Measurements from ENCODE around the gene TRIM36.

The TRIM36 gene

GRCh38 chr5:115166744-115167393 lies 2.8 kb downstream of the TRIM36 start:
- no peak for DNase-seq (ENCODE audit: low read depth)

DNA sequence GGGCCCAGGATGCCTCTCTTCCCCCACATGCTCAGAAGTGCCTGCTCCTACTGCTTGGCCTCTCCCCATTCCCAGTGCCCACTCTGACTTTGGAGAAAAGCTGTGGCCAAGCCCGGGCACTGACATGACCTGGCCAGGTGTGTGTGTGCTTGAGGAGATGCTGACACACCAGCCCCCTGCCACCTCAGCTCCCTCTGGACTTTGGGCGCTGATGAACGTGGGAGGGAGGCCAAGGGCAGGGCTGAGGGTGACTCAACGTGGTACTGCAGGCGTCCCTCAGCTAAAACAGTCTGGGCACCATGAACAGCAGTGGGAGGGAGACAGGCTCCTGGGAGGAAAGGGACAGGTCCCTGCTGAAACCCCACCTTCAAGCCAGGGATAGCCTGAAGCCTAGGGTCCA lies 3.9 kb downstream of the TRIM36 start:
- no peak for DNase-seq (ENCODE audit: low read depth)

DNA sequence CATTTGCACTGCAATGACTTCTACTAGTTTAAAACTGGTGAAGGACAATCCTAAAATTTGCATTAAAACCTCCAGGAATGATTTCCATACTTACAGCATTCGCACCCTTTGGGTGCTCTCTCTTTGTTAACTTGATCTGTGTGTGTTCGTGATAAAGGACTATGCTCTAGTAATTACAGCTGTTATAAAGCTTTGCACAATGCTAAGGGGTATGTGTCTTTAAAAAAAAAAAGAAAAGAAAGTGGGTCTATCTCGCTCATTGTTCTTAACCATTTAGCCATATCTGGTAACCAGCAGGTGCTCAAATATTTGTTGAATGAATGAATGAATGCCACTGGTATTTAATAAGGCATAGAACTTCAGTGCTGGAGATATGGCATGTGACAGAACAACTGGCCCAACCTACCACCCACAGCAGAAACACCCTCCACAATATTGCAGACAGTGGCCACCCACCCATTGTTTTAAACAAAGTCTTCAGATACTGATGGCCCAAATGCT lies 8.7 kb downstream of the TRIM36 start:
- no peak for DNase-seq (ENCODE audit: low read depth)

GRCh38 chr5:115151208-115151805 lies 18.4 kb downstream of the TRIM36 start:
- DNase-seq (ENCODE audit: low read depth): no peak

DNA sequence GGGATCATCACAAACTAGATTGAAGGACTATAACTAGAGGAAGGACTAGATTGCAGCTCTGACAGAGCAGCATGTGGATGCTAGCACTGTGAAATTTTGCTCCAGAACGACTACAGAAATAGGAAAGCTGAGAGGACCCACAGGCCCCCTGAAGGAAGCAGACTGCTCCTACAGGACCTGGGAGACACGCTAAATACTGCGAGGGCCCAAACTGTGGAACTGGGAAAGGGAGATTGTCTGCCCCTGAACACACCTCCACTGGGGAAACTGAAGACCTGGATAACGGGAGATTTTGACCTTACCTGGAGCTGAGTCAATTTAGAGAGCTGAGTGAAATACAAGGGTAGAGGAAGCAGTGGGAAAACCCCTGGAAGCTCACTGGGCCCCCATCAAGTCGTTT lies 19.2 kb downstream of the TRIM36 start:
- DNase-seq (ENCODE audit: low read depth): no peak

DNA sequence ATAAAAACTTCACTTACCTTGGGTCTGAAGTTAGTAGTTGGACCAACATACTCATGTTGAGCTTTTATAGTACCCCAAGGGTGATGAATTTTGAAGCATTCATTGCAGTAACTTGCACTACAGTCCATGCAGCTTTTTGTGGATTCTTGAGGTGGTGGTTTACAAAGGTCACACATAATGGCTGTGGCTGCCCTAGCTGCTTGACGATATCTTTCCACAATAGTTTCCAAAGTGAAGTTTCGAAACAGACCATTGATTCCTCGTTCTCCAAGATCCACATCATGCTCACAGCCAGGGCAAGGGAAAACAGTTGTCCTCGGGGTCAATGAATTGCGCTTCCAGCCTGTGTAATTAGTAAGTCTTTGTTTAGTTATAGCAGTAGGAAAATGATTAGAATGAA lies 22.7 kb downstream of the TRIM36 start:
- DNase-seq (ENCODE audit: low read depth): peak; percentile 41

GRCh38 chr5:115136294-115136693 lies 33.4 kb downstream of the TRIM36 start:
- DNase-seq (ENCODE audit: low read depth): no peak

DNA sequence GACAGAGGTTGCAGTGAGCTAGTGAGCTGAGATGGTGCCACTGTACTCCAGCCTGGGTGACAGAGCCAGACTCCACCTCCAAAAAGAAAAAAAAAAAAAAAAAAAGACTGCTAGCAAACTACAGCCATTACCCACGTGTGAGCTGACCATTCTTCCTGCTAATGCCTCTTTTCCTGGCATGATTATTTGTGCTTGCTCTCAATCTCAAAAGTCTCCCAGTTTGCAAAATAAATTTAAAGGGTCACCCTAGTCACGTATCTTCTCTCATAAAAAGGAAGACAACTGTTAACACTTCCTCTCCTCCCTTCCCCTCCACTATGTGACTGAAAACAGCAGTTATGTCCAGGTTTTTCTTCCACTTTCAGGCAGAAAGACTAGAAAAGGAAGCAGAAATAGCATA lies 37.2 kb downstream of the TRIM36 start:
- no peak for DNase-seq (ENCODE audit: low read depth)

DNA sequence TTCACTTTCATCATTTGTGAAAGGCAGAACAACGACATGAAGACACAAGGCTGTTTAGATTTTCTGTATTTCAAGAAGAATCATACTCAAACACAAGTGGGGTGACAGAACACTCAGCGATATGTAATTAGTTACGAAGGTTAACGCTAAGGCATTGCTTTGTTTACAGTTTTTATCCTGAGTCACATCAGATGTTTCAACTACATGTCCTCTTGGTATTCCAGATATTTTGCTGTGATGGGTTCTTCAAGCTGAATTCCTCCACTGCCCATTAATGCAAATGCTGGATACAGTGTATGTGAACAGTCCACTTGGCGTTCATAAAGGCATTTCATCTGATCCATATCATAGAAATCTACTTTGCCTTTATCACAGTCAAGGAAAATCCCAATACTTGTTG lies 43.4 kb downstream of the TRIM36 start:
- DNase-seq (ENCODE audit: low read depth): no peak

- DNase-seq (ENCODE audit: low read depth): no peak
Observed at GRCh38 chr5:115124741-115125140, 45.0 kb downstream of the TRIM36 start.

DNA sequence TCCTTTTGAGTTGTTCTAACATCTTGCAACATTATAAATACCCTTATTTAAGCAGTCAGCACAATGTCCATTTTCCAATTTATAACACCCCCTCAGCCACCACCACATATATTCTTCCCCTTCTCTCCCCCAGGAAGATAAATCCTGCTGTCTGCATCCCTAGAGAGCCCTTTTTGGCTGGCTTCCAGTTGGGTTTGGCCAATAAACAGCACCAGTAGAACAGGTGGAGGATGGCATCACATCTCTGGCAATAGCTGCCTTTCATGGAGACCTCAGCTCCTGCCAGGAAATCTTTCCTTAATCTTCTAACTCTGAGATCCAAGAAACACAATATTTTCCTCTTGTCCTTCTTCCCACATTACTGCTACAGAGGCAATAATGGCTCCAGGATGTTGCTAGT lies 53.7 kb downstream of the TRIM36 start:
- no peak for DNase-seq (ENCODE audit: low read depth)

DNA sequence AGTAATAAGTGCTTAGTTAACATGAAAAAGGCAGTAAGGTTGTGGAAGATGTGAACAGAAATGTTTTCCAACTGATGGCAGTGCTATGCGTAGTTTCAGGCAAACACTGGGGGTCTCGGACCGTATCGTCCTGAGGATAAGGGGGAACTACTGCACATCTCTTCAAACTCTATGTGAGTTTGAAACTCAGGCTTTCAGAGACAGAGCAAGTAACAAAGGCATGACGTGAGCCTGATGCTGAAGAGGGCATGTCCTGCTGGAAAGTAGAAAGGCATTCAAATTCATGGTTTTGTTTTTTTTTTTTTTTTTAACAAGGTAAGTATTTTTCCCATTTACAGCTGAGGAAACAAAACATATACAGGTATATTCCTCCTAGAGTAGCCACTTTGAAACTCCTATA lies 59.9 kb downstream of the TRIM36 start:
- DNase-seq (ENCODE audit: low read depth): no peak

DNA sequence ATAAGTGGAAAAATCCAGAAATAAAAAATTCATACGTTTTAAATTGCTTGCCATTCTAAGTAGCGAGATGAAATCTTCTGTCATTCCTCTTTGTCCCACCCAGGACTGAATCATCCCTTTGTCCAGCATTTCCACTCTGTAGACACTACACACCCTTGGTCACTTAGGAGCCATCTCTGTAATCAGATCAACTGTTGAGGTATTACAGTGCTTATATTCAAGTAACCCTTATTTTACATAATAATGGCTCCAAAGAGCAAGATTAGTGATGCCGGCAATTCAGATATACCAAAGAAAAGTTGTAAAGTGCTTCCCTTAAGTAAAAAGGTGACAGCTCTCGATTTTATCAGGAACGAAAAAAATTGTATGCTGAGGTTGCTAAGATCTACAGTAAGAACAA lies 60.4 kb downstream of the TRIM36 start:
- DNase-seq (ENCODE audit: low read depth): no peak

GRCh38 chr5:115100319-115100955 lies 69.3 kb downstream of the TRIM36 start:
- peak; percentile 6 for DNase-seq (ENCODE audit: low read depth)

- peak; percentile 25 for DNase-seq (ENCODE audit: low read depth)
Observed at GRCh38 chr5:115098041-115098702, 71.5 kb downstream of the TRIM36 start.

- DNase-seq (ENCODE audit: low read depth): no peak
Observed at GRCh38 chr5:115097236-115097635, 72.5 kb downstream of the TRIM36 start.

GRCh38 chr5:115096034-115096769 lies 73.5 kb downstream of the TRIM36 start:
- no peak for DNase-seq (ENCODE audit: low read depth)

DNA sequence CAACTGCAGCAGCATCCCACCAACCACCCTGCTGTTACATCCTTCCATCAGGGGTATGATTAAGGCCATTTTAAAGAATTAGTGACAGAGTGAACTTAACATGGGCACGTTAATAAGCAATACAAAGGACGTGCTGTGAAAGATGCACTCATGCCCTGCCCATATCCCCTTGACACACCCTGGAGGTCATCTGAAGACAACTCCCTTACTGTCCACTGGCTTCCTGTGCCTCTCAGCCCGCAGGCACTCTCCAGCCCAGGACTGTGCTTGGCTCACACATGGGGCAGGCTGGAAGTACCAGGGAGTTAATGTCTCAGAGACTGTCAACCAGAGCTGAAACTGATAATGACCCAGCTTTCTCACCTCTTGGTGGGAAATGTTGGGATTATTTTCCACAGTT lies 81.8 kb downstream of the TRIM36 start:
- DNase-seq (ENCODE audit: low read depth): no peak

- DNase-seq (ENCODE audit: low read depth): no peak
Observed at GRCh38 chr5:115086473-115086872, 83.2 kb downstream of the TRIM36 start.

DNA sequence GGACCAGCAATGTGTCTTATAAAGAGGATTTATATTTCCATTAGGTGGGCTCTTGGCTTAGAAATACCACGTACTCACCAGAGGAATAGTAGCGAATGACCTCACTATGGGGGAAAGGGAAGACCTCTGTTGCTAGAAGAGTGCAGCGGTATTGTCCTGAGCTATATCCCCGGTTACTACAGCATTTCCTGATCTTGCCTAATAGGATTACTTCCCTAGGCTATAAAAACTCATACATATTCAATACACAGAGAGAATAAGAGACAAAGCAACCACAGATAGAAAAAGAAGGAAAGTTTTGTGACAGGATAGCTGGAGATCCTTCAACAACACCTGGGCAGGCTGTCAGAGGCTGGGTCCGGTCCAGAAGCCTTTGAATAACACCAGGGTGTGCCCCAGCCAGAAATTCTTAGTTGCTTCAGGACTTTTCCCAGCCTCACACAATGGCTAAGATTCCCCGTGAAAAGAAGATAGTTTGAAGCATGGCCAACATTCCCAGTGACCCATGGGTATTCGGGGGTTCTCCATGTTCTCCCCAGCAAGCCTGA lies 85.4 kb downstream of the TRIM36 start:
- DNase-seq (ENCODE audit: low read depth): no peak

DNA sequence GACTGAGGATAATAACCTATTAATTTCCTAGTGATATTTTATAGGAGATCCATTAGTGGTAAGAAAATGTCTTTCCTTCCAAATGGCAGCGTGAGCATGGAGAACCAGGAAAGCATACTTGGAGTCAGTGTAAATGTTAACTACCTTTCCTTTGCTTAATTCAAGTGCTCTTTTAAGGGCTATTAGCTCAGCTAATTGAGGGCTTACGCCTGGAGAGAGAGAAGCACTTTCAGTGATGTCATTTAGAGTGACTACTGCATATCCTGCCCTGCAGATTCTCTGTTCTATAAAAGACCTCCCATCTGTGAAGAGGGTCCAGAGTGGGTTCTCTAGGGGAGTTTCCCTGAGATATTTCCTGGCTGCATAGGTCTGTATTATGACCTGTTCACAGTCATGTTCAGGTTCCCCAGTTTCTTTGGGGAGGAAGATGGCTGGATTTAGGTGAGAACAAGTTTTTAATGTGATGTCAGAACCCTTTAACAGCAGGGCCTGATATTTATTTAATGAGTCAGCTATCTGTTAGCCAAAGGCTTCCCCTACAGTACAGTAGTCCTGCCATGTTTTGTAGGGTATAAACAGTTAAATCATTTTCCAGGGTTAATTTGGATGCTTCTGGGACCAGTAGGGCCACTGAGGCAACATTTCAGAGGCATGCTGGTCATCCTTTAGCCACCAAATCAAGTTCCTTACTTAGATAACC lies 89.6 kb downstream of the TRIM36 start:
- no peak for DNase-seq (ENCODE audit: low read depth)
